Keratinocyte (primary cell): Measurements from ENCODE around the gene FAM3B.

ENCODE experiments used
- CTCF ChIP-seq, 3 experiments: IDR thresholded peaks in 1 of 3; conservative IDR thresholded peaks in 1 of 3; optimal IDR thresholded peaks in 1 of 3; 2 replicates in 2 of 3; 3 replicates in 1 of 3; pipeline versions ENCODE3 to v1.5.1; 2011; ENCODE audit warnings: low read length in 3 of 3, mild to moderate bottlenecking in 3 of 3, moderate library complexity in 2 of 3, control low read depth in 1 of 3, inconsistent platforms in 1 of 3; ENCODE audit not compliant: insufficient read depth in 2 of 3; ENCODE audit errors: extremely low read depth in 1 of 3
- EZH2 ChIP-seq: IDR thresholded peaks from one replicate; pipeline ENCODE4 v1.6.1; 2012; ENCODE audit warnings: inconsistent platforms, mild to moderate bottlenecking, low read length, moderate library complexity

GRCh38 chr21:41368735-41369104 is 52.1 kb downstream of the FAM3B start:
- no peak for TF ChIP-seq CTCF (optimal IDR thresholded peaks at IDR 0.05 in 1 of 3, IDR thresholded peaks at IDR 0.05 in 1 of 3, conservative IDR thresholded peaks at IDR 0.05 in 1 of 3; ENCODE audit: extremely low read depth in 1 of 3, insufficient read depth in 2 of 3, low read length in 3 of 3)
- no peak for TF ChIP-seq EZH2
